ENCODE data around the gene LYST.

GRCh38 chr1:235858766-235859165 lies 7.9 kb downstream of the LYST start:
- no peak for TF ChIP-seq CTCF (conservative IDR thresholded peaks at IDR 0.05 in 1 of 2, IDR thresholded peaks at IDR 0.05 in 1 of 2; ENCODE audit: low read depth in 1 of 2, low read length in 2 of 2)
- no peak for TF ChIP-seq EZH2 (IDR thresholded peaks at IDR 0.05; ENCODE audit: low read length, missing control alignments)

Data from fibroblast of lung (primary cell).